Measurements from ENCODE around the gene APLF.

APLF gene, protein sequence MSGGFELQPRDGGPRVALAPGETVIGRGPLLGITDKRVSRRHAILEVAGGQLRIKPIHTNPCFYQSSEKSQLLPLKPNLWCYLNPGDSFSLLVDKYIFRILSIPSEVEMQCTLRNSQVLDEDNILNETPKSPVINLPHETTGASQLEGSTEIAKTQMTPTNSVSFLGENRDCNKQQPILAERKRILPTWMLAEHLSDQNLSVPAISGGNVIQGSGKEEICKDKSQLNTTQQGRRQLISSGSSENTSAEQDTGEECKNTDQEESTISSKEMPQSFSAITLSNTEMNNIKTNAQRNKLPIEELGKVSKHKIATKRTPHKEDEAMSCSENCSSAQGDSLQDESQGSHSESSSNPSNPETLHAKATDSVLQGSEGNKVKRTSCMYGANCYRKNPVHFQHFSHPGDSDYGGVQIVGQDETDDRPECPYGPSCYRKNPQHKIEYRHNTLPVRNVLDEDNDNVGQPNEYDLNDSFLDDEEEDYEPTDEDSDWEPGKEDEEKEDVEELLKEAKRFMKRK

GRCh38 chr2:68467077-68467960 is at the start of gene APLF, which contains the start of gene FBXO48:
APLF (plus strand) TSS chr2:68467585; CDS start chr2:68467732, 147 bp downstream.
FBXO48 (minus strand) TSS chr2:68467294; CDS start chr2:68465145, 2,149 bp downstream.
- Histone ChIP-seq H3K9me3 (ENCODE audit: control insufficient read depth, insufficient read depth, low read length) (no peaks in the 10 kb centered on the region), H3K36me3 (ENCODE audit: control insufficient read depth, insufficient read depth, low read length) (no peaks in the 10 kb centered on the region), H3K27me3 (ENCODE audit: control insufficient read depth, insufficient read depth, low read length) (no peaks in the 10 kb centered on the region), H3K4me3 (ENCODE audit: low read depth, low read length) (peak within 1 kb of the TSS; percentile 82), H3K9ac (ENCODE audit: low read depth, low read length) (peak within 1 kb of the TSS; percentile 93), H3K27ac (ENCODE audit: low read depth, low read length) (peak within 1 kb of the TSS; percentile 83), H3K4me1 (ENCODE audit: control insufficient read depth, insufficient read depth, low read length) (peaks cover 8% of the 10 kb centered on the region; the same call in 1 of the 2 replicates)

DNA sequence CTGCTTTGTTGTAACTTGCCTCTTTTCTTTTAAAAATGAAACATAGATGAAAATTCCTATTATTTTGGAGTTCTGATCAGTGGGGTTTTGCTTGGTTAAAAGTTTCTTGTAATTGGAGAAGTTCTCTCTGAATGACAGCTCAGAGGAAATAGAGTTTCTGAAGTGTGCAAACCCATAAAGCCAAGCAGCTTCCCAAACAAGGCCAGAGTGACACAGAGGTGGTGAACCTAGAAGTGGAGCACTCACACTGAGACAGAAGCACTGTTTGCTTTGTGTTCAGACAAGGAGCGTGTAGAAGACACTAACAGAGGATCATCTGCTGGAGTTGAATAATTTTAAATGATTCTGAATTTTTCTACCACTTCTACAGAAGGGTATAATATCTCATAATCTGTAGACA is 49.5 kb upstream of the APLF start:
- Histone ChIP-seq H3K4me3 (ENCODE audit: low read depth, low read length) (no peak overlapping the region), H3K4me1 (ENCODE audit: control insufficient read depth, insufficient read depth, low read length) (peaks cover 20% of the 10 kb centered on the region), H3K9ac (ENCODE audit: low read depth, low read length) (no peak overlapping the region)

GRCh38 chr2:68418419-68418818 is 49.0 kb upstream of the APLF start:
- peak overlapping the region; percentile 9; the same call in 1 of the 2 replicates for H3K4me3 ChIP-seq (ENCODE audit: low read depth, low read length)
- H3K9ac ChIP-seq (ENCODE audit: low read depth, low read length), result no peak overlapping the region
- no peaks in the 10 kb centered on the region for H3K27me3 ChIP-seq (ENCODE audit: control insufficient read depth, insufficient read depth, low read length)
- H3K36me3 ChIP-seq (ENCODE audit: control insufficient read depth, insufficient read depth, low read length), result no peaks in the 10 kb centered on the region
- no peaks in the 10 kb centered on the region for H3K9me3 ChIP-seq (ENCODE audit: control insufficient read depth, insufficient read depth, low read length)
- H3K4me1 ChIP-seq (ENCODE audit: control insufficient read depth, insufficient read depth, low read length), result peaks cover 20% of the 10 kb centered on the region
- peak overlapping the region; percentile 70 for H3K27ac ChIP-seq (ENCODE audit: low read depth, low read length)

More for the DNA sequence above, 49.5 kb upstream of the APLF start:
- H3K27ac ChIP-seq (ENCODE audit: low read depth, low read length), result no peak overlapping the region
- H3K27me3 ChIP-seq (ENCODE audit: control insufficient read depth, insufficient read depth, low read length), result no peaks in the 10 kb centered on the region
- H3K36me3 ChIP-seq (ENCODE audit: control insufficient read depth, insufficient read depth, low read length), result no peaks in the 10 kb centered on the region
- no peaks in the 10 kb centered on the region for H3K9me3 ChIP-seq (ENCODE audit: control insufficient read depth, insufficient read depth, low read length)

DNA sequence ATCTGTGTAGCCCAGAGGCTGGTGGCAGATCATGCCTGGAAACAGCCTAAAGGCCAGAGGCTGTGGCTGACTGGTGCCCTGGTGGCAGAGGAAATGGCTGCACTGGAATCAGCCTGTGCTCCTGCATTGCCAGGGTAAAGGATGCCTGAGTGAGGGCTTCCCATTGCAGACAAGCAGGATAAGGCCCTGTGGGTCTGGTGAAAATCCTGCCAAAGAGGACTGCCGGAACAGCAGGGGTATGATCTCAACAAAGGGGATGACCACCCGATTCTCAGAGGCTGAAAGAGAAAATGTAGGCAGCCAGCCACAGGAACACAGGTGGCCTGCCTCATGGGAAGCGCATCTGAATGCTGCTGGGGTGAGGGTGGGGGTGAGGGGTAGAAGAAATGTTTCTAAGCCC is 48.5 kb upstream of the APLF start:
- H3K4me1 ChIP-seq (ENCODE audit: control insufficient read depth, insufficient read depth, low read length), result peaks cover 20% of the 10 kb centered on the region
- H3K36me3 ChIP-seq (ENCODE audit: control insufficient read depth, insufficient read depth, low read length), result no peaks in the 10 kb centered on the region
- no peaks in the 10 kb centered on the region for H3K9me3 ChIP-seq (ENCODE audit: control insufficient read depth, insufficient read depth, low read length)
- peak overlapping the region; percentile 70 for H3K27ac ChIP-seq (ENCODE audit: low read depth, low read length)
- H3K4me3 ChIP-seq (ENCODE audit: low read depth, low read length), result peak overlapping the region; percentile 9; the same call in 1 of the 2 replicates
- no peaks in the 10 kb centered on the region for H3K27me3 ChIP-seq (ENCODE audit: control insufficient read depth, insufficient read depth, low read length)
- H3K9ac ChIP-seq (ENCODE audit: low read depth, low read length), result no peak overlapping the region

DNA sequence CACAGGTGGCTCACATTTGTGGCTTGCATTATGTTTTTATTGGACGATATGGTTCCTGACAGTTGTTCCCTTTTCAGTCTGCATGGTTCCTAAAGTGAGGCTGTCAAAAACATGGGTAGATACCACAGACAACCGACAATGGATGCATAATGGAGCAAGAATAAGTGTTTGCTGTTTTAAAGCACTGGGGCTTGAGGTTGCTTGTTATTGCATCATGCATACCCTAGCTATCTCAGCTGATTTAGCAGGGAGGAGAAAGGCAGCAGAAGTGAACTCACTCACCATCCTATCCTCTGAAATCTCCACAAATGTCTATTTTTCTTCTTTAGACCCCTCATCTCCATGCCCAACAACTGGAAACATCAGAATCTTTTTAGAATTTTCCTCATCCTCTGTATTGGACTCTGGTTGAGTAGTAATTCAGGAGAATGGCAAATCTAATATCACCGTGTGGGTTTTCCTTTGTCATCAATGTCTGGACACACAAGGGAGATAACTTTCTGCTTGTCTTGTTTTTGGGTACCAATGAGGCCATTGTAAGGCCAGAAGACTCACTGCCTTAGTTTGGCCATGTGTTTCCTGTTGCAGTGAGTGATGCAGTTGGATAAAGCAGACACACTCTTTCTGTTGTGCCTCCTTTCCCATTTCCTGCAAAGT is 47.0 kb upstream of the APLF start:
- Histone ChIP-seq H3K4me3 (ENCODE audit: low read depth, low read length) (no peak overlapping the region), H3K27me3 (ENCODE audit: control insufficient read depth, insufficient read depth, low read length) (no peaks in the 10 kb centered on the region), H3K36me3 (ENCODE audit: control insufficient read depth, insufficient read depth, low read length) (no peaks in the 10 kb centered on the region), H3K27ac (ENCODE audit: low read depth, low read length) (no peak overlapping the region), H3K4me1 (ENCODE audit: control insufficient read depth, insufficient read depth, low read length) (peaks cover 20% of the 10 kb centered on the region), H3K9ac (ENCODE audit: low read depth, low read length) (no peak overlapping the region), H3K9me3 (ENCODE audit: control insufficient read depth, insufficient read depth, low read length) (no peaks in the 10 kb centered on the region)

DNA sequence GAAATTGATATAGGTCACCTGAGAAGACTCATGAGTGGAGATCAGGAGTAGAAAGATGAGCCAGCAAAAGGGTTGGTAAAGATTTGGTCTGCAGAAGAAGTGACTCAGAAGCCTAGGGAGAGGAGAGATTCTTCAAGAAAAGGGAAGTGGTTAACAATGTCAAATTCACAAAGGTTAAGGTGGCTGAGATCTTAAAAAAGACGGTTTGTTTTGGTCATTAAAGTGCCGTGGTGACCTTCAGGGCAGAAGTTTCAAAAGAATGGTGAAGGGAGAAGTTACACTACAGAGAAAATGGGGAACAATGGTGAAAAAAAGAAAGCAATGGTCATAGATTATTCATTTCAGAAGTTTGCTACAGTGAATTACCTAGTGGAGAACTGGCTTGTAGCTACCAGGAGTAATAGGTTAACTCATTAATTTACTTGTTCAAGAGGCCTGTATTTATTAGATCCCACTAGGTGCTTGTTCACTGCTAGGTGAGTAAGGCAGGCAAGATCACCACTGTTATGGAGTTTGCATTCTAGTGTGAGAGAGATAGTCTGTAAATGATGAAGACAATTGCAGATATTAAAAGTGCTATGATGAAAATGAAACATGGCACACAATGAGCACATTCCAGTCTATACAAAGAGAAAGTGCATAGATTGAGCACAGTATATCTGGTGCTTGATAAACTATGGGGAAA is 43.3 kb upstream of the APLF start:
- Histone ChIP-seq H3K4me1 (ENCODE audit: control insufficient read depth, insufficient read depth, low read length) (peaks cover 7% of the 10 kb centered on the region), H3K27me3 (ENCODE audit: control insufficient read depth, insufficient read depth, low read length) (no peaks in the 10 kb centered on the region), H3K4me3 (ENCODE audit: low read depth, low read length) (no peak overlapping the region), H3K9ac (ENCODE audit: low read depth, low read length) (no peak overlapping the region), H3K27ac (ENCODE audit: low read depth, low read length) (no peak overlapping the region), H3K9me3 (ENCODE audit: control insufficient read depth, insufficient read depth, low read length) (no peaks in the 10 kb centered on the region), H3K36me3 (ENCODE audit: control insufficient read depth, insufficient read depth, low read length) (no peaks in the 10 kb centered on the region)

DNA sequence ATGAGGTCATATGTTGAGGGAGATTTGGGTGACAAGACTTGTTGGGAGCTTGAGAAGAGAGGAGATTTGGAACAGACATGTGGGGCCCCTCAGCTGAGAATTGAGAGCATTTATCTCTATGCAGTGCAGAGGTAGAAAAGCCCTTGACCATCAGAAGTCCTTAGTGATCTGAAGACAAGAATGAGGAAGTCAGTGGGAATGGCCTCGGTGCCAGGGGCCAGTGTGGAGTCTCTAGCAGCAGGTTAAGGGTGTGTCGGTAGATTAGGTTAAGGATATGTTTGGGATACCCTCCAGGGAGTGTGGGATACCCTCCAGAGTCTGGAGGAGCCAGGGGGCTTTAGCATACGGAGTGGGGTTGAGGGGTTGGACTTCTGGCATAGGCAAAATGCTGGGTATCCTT is 41.9 kb upstream of the APLF start:
- H3K4me3 ChIP-seq (ENCODE audit: low read depth, low read length), result no peak overlapping the region
- no peaks in the 10 kb centered on the region for H3K9me3 ChIP-seq (ENCODE audit: control insufficient read depth, insufficient read depth, low read length)
- no peaks in the 10 kb centered on the region for H3K36me3 ChIP-seq (ENCODE audit: control insufficient read depth, insufficient read depth, low read length)
- H3K4me1 ChIP-seq (ENCODE audit: control insufficient read depth, insufficient read depth, low read length), result no peaks in the 10 kb centered on the region
- no peak overlapping the region for H3K9ac ChIP-seq (ENCODE audit: low read depth, low read length)
- no peak overlapping the region for H3K27ac ChIP-seq (ENCODE audit: low read depth, low read length)
- H3K27me3 ChIP-seq (ENCODE audit: control insufficient read depth, insufficient read depth, low read length), result no peaks in the 10 kb centered on the region

DNA sequence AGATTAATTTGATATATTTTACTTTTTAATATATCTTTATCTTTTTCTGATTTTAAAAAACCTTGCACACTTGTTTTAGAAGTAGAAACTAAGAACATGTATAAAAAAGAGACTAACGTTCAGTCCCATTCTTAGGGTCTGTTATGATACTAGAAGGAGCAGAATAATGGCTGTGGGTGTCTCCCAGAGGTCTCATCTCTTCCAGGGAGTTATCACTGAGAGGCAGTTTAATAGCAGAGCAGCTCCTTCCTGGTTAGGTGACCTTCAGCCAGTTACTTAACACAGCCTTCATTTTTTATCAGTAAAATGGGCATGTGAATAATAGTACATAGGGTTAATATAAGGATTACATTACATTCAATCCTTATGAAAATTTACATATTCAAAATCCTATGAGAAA is 40.9 kb upstream of the APLF start:
- H3K27ac ChIP-seq (ENCODE audit: low read depth, low read length), result no peak overlapping the region
- H3K4me3 ChIP-seq (ENCODE audit: low read depth, low read length), result no peak overlapping the region

DNA sequence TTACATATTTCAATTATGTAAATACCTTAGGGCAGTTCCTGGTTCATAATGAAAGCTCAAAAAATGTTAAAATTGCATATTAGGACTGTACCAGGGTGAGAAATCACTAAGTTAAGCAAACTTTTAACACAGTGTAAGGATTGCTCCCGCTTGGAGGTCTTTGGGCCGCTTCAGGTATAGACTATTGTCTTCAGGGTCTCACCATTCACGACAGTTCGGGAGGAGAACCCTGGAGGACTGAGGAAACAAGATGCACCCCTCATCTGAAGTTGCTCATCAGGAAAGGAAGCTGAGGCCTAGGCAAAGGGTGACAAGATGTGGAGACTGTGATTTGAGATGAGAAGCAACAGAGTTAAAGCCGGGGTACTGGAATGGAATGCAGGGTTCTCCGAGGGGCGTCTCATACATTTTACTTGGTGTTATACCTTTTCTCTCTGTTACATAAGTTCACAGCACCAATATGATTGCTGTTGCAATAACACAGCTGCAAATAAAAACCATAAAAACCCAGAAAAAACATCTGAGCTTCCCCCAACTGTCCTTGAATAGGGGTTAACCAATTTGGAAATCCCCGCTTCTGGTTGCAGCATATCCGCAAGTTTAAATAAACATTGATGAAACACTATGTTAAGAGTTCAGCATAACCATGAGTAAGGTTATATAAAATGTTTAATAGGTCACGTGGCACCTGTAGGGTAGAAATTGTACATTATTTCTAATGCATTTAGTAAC is 40.4 kb upstream of the APLF start:
- no peak overlapping the region for H3K4me3 ChIP-seq (ENCODE audit: low read depth, low read length)
- H3K27me3 ChIP-seq (ENCODE audit: control insufficient read depth, insufficient read depth, low read length), result no peaks in the 10 kb centered on the region
- no peak overlapping the region for H3K27ac ChIP-seq (ENCODE audit: low read depth, low read length)
- H3K36me3 ChIP-seq (ENCODE audit: control insufficient read depth, insufficient read depth, low read length), result no peaks in the 10 kb centered on the region
- H3K9ac ChIP-seq (ENCODE audit: low read depth, low read length), result no peak overlapping the region
- H3K9me3 ChIP-seq (ENCODE audit: control insufficient read depth, insufficient read depth, low read length), result no peaks in the 10 kb centered on the region
- no peaks in the 10 kb centered on the region for H3K4me1 ChIP-seq (ENCODE audit: control insufficient read depth, insufficient read depth, low read length)

More for the DNA sequence above, 40.9 kb upstream of the APLF start:
- H3K9me3 ChIP-seq (ENCODE audit: control insufficient read depth, insufficient read depth, low read length), result no peaks in the 10 kb centered on the region
- no peaks in the 10 kb centered on the region for H3K27me3 ChIP-seq (ENCODE audit: control insufficient read depth, insufficient read depth, low read length)
- H3K36me3 ChIP-seq (ENCODE audit: control insufficient read depth, insufficient read depth, low read length), result no peaks in the 10 kb centered on the region
- H3K4me1 ChIP-seq (ENCODE audit: control insufficient read depth, insufficient read depth, low read length), result no peaks in the 10 kb centered on the region
- no peak overlapping the region for H3K9ac ChIP-seq (ENCODE audit: low read depth, low read length)

- H3K9ac ChIP-seq (ENCODE audit: low read depth, low read length), result no peak overlapping the region
- no peak overlapping the region for H3K4me3 ChIP-seq (ENCODE audit: low read depth, low read length)
- no peaks in the 10 kb centered on the region for H3K36me3 ChIP-seq (ENCODE audit: control insufficient read depth, insufficient read depth, low read length)
- no peaks in the 10 kb centered on the region for H3K9me3 ChIP-seq (ENCODE audit: control insufficient read depth, insufficient read depth, low read length)
- no peak overlapping the region for H3K27ac ChIP-seq (ENCODE audit: low read depth, low read length)
- no peaks in the 10 kb centered on the region for H3K4me1 ChIP-seq (ENCODE audit: control insufficient read depth, insufficient read depth, low read length)
- H3K27me3 ChIP-seq (ENCODE audit: control insufficient read depth, insufficient read depth, low read length), result no peaks in the 10 kb centered on the region
Measured at GRCh38 chr2:68428126-68428525, 39.3 kb upstream of the APLF start.
